Panc1 (cell line): ENCODE results near the gene MC1R.

Experiments used
- CTCF ChIP-seq: fragments of 450-650 bp; IDR thresholded peaks from 2 replicates; pipeline ENCODE4 v1.5.1; 2017; ENCODE audit warnings: mild to moderate bottlenecking
- POLR2AphosphoS5 ChIP-seq: IDR thresholded peaks from 2 replicates; pipeline ENCODE4 v1.6.1; 2012; ENCODE audit warnings: mild to moderate bottlenecking, low read depth, low read length, moderate library complexity
- REST ChIP-seq, 2 experiments: IDR thresholded peaks; 2 replicates each; pipeline ENCODE4 v1.6.1; 2011 to 2012; ENCODE audit warnings: low read depth in 2 of 2, control low read depth in 1 of 2, low read length in 1 of 2, mild to moderate bottlenecking in 1 of 2, moderate library complexity in 1 of 2; ENCODE audit not compliant: insufficient read depth in 1 of 2
- SIN3A ChIP-seq: IDR thresholded peaks from 2 replicates; pipeline ENCODE4 v1.6.1; 2012; ENCODE audit warnings: low read depth, mild to moderate bottlenecking, low read length, moderate library complexity, borderline replicate concordance; ENCODE audit not compliant: insufficient read depth
- TCF7L2 ChIP-seq: IDR thresholded peaks from 2 replicates; pipeline ENCODE4 v1.6.1; 2011; ENCODE audit warnings: mild to moderate bottlenecking, low read depth, low read length, inconsistent platforms

- no peak for TF ChIP-seq CTCF
- no peak for TF ChIP-seq SIN3A
- no peak for TF ChIP-seq POLR2AphosphoS5
- no peak for TF ChIP-seq REST (IDR thresholded peaks at IDR 0.05; ENCODE audit: insufficient read depth in 1 of 2, low read depth in 2 of 2, low read length in 1 of 2)
- TF ChIP-seq TCF7L2, result no peak
These were observed 18.7 kb upstream of the MC1R start for GRCh38 chr16:89899879-89900481.
